Measurements from ENCODE around the gene TNFRSF21. TPM values are rescaled to one million over a fixed set of nuclear protein-coding genes. Genes with fewer than 3 reads are reported as not detected.

The TNFRSF21 gene
- total and polyA plus RNA-seq, 2 of the 8 experiments (the other 6 are each of a cell fraction or from before 2014, with no cell fraction given), result 16.4 to 52.7 TPM

GRCh38 chr6:47182291-47182957, 127.3 kb downstream of the TNFRSF21 start (continued):
- TF ChIP-seq CHD7 (IDR thresholded peaks at IDR 0.05; ENCODE audit: insufficient replicate concordance, low read length), result no peak
